Measurements from ENCODE around the gene STARD5.

DNA sequence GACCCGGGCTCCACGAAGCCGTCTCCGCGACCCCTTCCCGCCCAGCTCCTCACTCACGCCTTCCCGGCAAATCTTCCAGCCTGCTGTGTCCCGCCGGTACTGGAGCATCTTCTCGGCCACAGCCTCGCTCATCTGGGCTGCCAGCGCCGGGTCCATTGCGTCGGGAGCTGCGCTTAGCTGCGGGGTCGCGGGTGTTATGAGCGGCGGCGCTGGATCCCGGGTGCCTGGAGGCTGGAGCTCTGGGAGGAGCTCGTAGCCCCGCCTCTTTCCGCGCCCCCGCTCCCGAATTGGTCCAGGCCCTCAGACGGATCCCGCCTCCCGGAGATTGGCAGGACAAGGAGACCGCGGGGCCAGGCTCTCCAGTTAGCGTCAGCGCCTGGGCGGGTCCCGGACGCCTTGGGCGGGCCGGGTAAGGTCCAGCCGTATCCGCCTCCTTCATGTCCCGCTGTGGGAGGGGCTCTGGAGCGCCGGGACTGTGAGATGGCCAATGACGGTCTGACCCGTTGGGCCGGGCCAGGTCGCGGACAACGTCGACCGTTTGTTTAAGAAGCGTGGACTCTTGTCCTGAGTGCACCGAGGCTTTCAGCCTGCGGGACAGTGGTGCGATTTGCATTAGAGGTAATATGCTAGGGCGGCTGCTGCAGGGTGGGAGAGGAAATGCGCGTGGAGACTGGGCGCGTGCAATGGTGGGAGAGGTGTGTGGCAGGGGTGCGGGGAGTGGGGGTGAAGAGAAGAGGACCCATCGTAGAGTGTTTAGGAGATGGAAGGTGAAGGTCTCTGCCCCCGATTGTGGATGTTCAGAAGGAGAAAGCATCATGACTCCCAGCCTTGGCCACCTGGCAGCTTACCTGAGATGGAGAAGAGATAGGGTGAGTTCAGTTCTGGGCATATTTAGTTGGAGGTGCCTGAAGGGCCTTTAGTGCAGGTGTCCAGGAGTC is at the start of gene STARD5:
- peak; percentile 3 for TF ChIP-seq CTCF (IDR thresholded peaks at IDR 0.05; ENCODE audit: borderline replicate concordance, extremely low read depth, low read length, poor library complexity, severe bottlenecking)
- TF ChIP-seq EZH2 (IDR thresholded peaks at IDR 0.05; ENCODE audit: borderline replicate concordance, low read depth, low read length, severe bottlenecking), result no peak

Data from DND-41 (cell line).